AG04449 (cell line): ENCODE results near the gene RAB40C.

Experiments used
- CTCF ChIA-PET: fragments of 350-600 bp; formaldehyde crosslinking; extraction: SDS; loops from one replicate; lab custom pipeline; 2021; ENCODE audit warnings: antibody characterized with exemption; lab: Yijun Ruan, JAX
- POLR2A ChIA-PET: fragments of 400-600, 350-600 bp; formaldehyde crosslinking; extraction: SDS; loops from one replicate; lab custom pipeline; 2020; ENCODE audit warnings: antibody characterized with exemption, inconsistent platforms; lab: Yijun Ruan, JAX
- DNase-seq: peaks from one replicate; pipeline ENCODE4 v3.0.0-alpha.2; 2010; ENCODE audit warnings: low read depth, low spot score
- H3K4me3 ChIP-seq: 2 replicates; pipeline ENCODE4 v1.5.1; 2011; ENCODE audit warnings: low read depth, mild to moderate bottlenecking, control low read depth, low read length
- TF ChIP-seq, protein P1 (sequence below): IDR thresholded peaks from one replicate; pipeline ENCODE4 v1.5.1; 2011; ENCODE audit warnings: mild to moderate bottlenecking, moderate library complexity, low read length, control low read depth, inconsistent platforms; ENCODE audit not compliant: insufficient read depth; ENCODE audit errors: missing control alignments

RAB40C gene

GRCh38 chr16:643050-643368, 53.1 kb downstream of the RAB40C start:
- H3K4me3 ChIP-seq, result peak overlapping the region; percentile 84
- CTCF ChIA-PET, result interaction anchor here (0.8 to 1.4 kb wide), 2 partner anchors 9 to 15 kb away, joined by 3 to 4 read pairs; no protein-coding TSS in a partner anchor
- POLR2A ChIA-PET, result no interaction called here
- TF ChIP-seq, protein P1, sequence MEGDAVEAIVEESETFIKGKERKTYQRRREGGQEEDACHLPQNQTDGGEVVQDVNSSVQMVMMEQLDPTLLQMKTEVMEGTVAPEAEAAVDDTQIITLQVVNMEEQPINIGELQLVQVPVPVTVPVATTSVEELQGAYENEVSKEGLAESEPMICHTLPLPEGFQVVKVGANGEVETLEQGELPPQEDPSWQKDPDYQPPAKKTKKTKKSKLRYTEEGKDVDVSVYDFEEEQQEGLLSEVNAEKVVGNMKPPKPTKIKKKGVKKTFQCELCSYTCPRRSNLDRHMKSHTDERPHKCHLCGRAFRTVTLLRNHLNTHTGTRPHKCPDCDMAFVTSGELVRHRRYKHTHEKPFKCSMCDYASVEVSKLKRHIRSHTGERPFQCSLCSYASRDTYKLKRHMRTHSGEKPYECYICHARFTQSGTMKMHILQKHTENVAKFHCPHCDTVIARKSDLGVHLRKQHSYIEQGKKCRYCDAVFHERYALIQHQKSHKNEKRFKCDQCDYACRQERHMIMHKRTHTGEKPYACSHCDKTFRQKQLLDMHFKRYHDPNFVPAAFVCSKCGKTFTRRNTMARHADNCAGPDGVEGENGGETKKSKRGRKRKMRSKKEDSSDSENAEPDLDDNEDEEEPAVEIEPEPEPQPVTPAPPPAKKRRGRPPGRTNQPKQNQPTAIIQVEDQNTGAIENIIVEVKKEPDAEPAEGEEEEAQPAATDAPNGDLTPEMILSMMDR, result no peak
- no peak for DNase-seq

GRCh38 chr16:644556-644955, 54.7 kb downstream of the RAB40C start:
- no peak for DNase-seq
- no peak overlapping the region for H3K4me3 ChIP-seq
- CTCF ChIA-PET, result interaction anchor here (1.4 to 2.7 kb wide), 2 partner anchors 8 to 24 kb away, joined by 4 to 8 read pairs; partner anchors contain the start of gene RHOT2
- POLR2A ChIA-PET, result no interaction called here
- TF ChIP-seq, protein P1, result no peak

GRCh38 chr16:645852-646678, 56.2 kb downstream of the RAB40C start:
- POLR2A ChIA-PET, result no interaction called here
- CTCF ChIA-PET, result interaction anchor here (2.7 kb wide), 1 partner anchor 22 kb away, joined by 8 read pairs; the partner anchor contains the start of gene RHOT2
- H3K4me3 ChIP-seq, result no peak overlapping the region
- TF ChIP-seq, protein P1, result no peak
- DNase-seq, result no peak

DNA sequence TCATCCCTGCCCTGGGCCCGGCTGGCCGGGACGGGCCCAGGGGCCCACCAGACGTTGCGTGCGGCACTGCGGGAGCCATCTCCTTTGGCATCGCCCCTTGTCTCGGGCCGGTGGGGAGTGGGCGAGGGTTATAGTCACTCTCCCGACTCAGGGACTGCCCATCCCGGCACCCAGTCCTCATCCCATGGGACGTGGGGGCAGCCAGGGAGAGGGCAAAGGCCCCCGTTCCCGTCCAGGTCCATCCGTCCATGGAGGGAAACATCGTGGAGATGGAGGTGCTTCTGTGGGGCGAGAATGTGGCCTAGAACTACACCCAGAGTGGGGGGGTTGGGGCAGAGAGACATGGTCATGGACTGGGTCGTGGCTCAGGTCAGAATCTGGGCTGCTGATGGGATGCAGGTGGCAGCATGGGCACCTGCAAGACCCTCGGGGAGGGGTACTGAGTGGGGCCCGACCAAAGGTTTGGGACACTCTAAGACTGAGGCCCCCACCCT, 56.9 kb downstream of the RAB40C start:
- TF ChIP-seq, protein P1, result no peak
- ChIA-PET CTCF (no interaction called here), POLR2A (no interaction called here)
- DNase-seq, result no peak
- no peak overlapping the region for H3K4me3 ChIP-seq

DNA sequence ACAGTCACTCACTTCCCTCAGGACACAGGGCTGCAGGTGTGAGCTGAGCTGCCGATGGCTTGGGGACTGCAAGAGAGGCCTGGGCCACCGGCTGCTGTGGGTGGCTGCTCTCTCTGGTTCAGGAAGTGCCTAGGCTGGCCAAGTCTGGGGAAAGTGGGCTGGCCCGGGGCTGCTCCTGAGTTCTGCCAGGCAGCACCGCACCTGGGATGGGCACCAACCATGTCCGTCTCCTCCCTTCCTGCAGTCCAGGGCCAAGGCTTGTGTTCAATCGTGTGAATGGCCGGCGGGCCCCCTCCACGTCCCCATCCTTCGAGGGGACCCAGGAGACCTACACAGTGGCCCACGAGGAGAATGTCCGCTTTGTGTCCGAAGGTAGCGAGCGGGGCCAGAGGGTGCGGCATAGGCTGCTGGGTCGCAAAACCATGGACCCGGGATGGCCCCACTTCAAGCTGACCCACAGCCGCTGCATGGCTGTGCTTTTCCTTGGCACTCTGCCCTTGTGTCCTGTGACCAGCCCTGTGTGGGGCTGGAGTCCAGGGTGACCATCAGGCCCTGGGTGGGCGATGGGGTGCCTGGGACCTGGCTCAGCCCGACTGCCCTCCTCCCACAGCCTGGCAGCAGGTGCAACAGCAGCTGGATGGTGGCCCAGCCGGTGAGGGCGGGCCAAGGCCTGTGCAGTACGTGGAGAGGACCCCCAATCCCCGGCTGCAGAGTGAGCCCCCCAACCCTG, 57.5 kb downstream of the RAB40C start:
- POLR2A ChIA-PET, result interaction anchor here (0.8 kb wide), 1 partner anchor 11 kb away, joined by 3 read pairs; the partner anchor contains the start of gene METTL26
- TF ChIP-seq, protein P1, result no peak
- H3K4me3 ChIP-seq, result no peak overlapping the region

More for the DNA sequence above, 57.5 kb downstream of the RAB40C start:
- no peak for DNase-seq
- CTCF ChIA-PET, result interaction anchor here (1.3 to 1.9 kb wide), 4 partner anchors 9 to 20 kb away, joined by 5 to 8 read pairs (median 7); partner anchors contain the start of gene RHOT2
